Central memory CD4-positive, alpha-beta T cell (primary cell): Measurements from ENCODE around the gene GRWD1.
A peak's percentile ranks its signal among the peaks of the same experiment; 100 is the strongest.

ENCODE experiments used
- DNase-seq: peaks from one replicate; pipeline ENCODE4 v3.0.0; 2022
- total RNA-seq, 3 experiments: gene quantifications; one replicate each; lab custom pipeline; 2026; lab: John Stamatoyannopoulos, UW

Gene GRWD1
- 33.0 to 196 (median 44.7) reads per million in 3 experiments for total RNA-seq

DNA sequence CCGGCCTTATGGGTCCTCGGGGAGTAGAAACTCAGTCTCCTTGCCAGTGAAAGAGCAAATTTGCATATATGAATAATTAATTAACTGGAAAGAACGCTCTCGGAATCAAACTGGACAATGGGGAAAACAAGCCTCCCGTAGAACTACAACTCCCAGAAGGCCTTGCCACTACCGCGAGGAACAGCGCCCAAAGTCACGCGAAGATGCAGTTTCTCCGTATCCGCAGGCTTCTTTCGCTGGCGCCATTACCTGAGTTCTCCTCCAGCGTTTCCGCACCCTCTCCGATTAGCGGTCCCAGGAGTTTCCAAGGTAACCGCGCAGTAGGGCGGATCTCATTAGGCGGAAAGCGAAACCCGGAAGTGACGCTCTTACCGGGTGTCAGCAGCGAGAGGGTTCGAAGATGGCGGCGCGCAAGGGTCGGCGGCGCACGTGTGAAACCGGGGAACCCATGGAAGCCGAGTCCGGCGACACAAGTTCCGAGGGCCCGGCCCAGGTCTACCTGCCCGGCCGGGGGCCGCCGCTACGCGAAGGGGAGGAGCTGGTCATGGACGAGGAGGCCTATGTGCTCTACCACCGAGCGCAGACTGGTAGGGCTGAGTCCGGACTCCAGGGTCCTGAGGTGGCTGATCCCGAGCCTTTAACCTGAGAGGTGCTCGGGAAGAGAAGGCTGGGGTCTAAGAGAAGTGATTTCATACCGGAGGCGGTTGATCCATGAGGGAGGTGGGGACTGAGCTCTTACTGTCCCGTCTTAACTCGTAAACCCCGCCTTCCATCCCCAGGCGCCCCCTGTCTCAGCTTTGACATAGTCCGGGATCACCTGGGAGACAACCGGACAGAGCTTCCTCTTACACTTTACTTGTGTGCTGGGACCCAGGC, at the start of gene GRWD1:
Gene GRWD1, plus strand, starts transcription at position 378 of the 876 bp plus-strand sequence. Its CDS starts 23 bp downstream, at position 401.
- DNase-seq = peak; percentile 96

DNA sequence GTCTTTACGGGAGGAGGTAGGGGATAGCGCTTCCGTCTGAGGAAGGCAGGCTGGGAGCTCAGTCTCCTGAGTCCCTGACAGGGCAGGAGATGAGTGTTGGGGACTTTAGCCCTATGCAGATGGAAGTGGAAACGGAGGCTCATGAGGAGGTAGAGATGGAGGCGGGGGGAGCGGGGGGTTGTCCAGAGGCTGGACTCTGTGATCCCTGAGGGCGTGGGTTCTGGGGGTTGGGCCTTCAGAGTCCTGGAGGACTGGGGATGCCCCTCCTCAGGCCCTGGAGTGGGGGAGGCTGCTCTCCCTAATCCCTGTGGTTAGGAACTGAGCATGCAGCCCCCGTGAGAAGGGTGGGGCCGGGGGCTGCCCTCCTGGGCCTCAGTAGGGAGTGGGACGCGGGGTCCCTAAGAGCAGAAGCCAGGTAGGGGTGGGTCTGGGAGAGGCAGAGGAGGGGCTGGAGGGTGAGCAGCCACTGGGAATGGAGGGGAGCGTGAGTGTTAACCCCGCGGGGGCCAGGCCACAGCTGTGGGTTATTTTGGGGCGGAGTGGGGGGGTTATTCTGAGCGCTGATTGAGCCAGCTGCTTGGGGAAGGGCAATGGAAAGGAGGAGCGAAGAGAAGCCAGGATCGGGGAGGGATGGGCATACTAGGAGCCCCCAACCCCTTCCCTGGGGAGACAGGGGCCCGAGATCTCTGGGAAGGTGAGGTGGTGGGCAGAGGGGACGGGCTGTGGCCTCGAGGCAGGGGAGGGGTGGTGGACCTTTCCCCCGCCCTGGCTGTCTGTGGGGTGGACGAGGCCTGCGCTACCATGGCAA, 49.6 kb upstream of the GRWD1 start:
- DNase-seq = no peak

DNA sequence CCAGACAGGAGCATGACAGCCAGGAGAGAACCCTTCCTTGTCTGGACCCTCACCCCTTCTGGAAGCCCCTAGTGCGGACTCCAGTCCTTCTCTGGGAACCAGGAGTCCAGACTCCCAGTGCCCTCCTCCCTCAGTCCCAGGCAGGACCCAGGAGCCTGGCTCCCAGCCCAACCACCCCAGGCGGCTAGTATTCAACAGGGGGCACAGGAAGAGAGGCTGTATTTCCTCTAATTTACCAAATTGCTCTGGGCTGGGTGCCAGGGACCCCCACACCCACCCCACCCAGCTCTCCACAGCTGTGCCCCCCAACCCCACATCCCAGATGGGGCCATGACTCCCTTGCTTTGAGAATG, 49.0 kb upstream of the GRWD1 start:
- no peak for DNase-seq

DNA sequence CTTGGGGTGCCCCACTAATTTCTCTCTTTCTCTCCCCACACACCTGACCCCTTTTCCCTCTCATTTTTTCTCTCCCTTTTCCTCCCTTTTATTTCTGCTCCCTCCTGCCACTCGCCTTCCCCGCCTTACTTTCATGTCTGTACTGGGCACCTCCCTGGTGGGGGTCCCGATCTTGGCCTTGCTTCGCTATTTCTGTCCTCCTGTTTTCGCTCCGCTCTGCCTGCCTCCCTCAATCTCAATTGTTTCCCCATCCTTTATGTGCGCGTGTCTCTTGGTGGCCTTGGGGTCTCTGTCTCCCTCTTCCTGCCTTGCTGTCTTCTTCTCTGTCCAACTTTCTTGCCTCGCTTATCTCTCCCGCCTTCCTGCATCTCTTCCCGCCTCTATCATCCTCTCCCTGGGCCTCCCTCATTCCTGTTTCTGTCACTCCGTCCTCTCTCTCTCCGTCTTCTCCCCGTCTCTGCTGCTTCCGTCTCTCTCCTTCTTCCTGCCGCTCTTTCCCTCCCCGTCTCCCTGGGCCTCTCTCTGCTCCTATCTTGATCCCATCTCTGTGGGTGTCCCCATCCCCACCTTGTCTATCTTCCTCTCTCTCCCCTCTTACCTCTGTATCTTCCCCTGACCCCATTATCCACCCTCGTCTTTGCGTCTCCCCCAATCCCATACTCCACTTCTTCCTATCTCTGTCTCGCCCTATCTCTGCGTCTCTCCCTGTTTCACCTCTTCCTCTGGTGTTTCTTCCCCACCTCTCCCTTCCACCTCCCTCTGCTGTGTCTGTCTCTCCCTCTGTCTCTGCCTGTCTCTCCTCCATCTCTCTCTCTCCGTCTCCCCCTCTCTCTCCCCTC, 48.3 kb upstream of the GRWD1 start:
- no peak for DNase-seq

DNA sequence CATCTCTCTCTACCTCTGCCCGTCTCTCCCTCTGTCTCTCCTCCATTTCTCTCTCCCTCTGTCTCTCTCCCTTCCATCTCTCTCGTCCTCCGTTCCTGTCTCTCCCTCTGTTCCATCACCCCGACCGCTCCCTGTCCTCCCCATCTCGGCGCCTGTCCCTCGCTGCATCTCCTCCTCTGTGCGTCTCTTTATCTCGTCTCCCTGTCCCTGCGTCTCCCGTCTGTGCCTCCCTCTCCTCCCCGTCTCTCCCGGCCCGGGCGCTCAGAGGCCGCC, 47.7 kb upstream of the GRWD1 start:
- no peak for DNase-seq

DNA sequence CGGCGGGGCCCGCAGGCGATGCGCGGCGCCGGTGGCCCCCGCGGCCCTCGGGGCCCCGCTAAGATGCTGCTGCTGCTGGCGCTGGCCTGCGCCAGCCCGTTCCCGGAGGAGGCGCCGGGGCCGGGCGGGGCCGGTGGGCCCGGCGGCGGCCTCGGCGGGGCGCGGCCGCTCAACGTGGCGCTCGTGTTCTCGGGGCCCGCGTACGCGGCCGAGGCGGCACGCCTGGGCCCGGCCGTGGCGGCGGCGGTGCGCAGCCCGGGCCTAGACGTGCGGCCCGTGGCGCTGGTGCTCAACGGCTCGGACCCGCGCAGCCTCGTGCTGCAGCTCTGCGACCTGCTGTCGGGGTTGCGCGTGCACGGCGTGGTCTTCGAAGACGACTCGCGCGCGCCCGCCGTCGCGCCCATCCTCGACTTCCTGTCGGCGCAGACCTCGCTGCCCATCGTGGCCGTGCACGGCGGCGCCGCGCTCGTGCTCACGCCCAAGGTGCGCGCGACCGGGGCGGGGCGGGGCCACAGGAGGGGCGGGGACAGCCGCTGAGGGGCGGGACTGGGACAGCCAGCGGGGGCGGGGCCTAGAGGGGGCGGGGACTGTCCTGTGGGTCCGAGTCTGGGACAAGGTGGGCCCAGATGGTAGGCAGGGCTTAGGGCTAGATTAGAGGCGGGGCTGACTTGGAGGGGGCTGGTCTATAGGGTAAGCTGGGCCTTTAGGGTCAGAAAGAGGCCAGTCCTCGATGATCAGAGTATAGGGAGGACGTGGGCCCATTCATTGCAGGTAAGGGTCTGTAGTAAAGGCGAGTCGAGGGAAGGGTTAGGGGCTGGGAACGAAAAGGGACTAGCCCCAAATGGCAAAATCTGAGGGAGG, 47.2 kb upstream of the GRWD1 start:
- DNase-seq = peak; percentile 82

DNA sequence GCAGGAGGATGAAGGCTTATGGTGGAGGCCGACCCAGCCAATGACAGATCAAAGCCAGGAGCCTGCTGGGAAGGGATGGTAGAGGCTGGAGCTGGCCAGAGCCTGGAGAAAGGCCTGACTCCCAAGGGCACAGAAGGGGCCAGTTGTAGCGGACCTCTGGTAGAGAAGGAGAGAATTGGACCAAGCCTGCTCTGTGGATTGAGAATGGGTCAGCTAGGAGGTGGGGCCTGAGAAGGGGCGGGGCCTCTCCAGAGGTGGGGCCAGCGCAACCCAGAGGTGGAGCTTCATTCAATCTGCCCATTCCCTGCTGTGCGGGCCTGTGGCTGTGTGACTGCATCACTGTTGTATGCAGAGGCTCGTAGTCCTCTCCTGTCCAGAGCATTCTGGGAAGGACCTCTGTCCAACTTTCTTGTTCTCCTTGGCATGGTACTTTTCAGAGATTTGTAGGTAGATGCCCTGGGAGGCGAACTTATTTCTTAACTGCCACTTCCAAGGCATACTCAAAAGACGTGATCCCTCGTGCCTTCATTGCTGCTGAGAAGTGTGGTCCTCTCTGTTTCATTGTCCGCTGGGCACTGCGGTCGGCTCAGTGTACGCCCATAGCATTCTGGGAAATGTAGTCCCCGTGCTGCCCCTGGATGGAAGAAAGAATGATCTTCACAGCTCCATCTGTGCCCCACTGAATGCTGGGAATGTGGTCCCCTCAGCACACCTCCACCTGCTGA, 45.6 kb upstream of the GRWD1 start:
- DNase-seq = no peak

DNA sequence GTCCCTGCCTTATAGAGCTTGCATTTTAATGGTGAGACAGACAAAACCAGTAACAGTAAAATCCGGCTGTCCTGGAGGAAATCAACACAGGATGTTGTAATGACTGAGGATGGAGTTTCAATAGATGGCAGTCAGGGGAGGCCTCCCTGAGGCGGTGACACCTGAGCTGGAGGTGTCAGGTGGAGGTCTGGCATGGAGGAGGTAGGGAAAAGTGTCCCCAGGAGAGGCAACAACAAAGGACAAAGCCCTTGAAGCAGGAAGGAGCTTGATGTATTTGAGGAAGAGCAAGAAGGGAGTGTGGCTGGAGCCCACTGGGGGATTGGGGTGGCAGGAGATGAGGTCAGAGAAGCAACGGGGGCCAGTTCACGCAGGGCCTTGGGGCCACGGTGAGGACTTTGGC, 44.5 kb upstream of the GRWD1 start:
- DNase-seq = no peak

DNA sequence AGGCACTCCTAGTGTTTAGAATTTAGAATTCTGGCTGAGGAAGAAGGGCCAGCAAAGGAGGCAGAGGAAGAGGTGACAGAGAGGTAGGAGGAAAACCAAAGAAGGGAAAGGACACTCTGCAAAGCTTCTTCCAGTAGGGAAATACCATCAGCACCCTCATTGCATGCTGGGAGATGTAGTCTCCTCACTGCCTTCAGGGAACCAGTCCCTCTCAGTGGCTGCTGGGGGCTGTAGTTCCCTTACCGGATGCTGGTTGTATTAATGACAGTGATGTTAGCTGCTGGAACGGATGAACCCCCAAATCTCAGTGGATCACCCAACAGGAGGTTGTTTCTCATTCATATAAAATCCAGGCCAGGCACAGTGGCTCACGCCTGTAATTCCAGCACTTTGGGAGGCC, 42.2 kb upstream of the GRWD1 start:
- peak; percentile 31 for DNase-seq

DNA sequence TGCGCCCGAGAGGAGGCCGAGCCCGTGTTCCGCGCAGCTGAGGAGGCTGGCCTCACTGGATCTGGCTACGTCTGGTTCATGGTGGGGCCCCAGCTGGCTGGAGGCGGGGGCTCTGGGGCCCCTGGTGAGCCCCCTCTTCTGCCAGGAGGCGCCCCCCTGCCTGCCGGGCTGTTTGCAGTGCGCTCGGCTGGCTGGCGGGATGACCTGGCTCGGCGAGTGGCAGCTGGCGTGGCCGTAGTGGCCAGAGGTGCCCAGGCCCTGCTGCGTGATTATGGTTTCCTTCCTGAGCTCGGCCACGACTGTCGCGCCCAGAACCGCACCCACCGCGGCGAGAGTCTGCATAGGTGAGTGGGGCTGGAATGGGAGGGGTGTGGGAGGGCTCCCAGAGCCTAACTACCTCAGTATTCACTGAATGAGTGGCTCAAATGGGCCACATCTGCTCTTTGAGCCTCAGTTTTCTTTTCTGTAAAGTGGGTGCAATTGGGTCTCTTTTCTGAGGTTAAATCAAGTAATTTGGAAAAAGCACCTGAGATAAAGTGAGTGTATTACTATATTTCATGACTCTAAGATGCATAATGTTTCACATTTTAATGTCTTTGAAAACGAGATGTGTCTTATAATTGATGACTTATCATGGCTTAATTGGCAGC, 40.6 kb upstream of the GRWD1 start:
- DNase-seq = no peak

DNA sequence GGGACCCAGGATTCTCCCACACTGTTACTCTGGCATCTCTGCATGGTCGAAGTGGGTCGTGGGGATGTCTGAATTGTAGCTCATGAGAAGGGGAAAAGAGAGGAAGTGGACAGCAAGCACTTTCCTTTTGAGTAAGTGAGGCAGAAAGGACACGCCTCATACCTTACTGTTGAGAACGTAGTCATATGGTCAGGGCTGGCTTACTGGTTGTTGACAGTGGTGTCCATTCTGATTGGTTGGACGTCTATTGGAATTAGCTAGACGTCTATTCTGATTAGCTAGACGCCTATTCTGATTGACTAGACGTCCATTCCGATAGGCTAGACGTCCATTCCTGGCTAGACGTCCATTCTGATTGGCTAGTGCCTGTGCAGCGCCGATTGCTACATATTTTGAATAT, 39.9 kb upstream of the GRWD1 start:
- DNase-seq = no peak

DNA sequence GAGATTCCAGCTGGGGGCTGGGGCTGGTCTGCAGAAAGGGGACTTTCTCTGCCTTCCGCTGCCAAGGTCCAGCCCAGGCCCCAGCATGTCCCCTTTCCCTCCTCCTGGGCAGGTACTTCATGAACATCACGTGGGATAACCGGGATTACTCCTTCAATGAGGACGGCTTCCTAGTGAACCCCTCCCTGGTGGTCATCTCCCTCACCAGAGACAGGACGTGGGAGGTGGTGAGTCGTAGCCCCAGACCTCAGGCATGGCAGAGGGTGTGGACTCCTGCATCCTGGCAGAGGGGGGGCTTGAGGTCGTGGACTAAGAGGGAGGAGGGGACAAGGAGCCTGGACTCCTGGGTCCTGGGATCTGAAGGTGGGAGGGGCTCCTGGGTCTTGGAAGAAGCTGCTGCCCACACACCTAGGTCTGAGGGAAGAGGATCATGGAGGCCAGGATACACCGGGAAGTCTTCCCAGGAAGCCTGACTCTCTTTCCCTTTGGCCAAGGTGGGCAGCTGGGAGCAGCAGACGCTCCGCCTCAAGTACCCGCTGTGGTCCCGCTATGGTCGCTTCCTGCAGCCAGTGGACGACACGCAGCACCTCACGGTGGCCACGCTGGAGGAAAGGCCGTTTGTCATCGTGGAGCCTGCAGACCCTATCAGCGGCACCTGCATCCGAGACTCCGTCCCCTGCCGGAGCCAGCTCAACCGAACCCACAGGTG, 31.8 kb upstream of the GRWD1 start:
- DNase-seq = no peak

DNA sequence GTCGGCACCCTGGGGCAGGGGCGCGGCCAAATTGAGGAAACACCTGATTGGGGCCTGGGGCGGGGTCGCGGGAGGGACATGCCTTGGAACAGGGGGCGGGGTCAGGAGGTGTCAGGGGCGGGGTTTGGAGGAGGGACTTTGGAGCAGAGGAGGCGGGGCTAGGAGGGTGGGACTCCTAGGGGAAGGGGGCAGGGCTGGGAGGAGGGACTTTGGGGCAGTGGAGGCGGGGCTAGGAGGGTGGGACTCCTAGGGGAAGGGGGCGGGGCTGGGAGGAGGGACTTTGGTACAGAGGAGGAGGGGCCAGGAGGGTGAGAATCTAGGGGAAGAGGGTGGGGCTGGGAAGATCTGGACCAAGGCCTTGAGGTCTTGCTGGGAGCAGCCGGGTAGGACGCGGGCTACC, 30.4 kb upstream of the GRWD1 start:
- DNase-seq = peak; percentile 61

DNA sequence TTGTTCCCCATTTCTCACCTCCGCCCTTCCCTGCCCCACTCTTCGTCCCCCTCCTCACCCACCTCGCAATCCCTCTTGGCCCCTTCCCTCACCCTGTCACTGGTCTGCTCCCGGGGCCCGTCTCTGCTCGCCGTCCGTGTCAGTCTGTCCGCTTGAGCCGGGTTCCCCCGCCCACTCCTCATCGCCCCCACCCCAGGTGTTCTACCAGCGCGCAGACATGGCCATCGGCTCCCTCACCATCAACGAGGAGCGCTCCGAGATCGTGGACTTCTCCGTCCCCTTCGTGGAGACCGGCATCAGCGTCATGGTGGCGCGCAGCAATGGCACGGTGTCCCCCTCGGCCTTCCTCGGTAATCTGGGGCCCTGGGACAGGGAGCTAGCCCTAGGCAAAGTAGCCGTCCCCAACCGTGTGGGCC, 30.0 kb upstream of the GRWD1 start:
- no peak for DNase-seq

DNA sequence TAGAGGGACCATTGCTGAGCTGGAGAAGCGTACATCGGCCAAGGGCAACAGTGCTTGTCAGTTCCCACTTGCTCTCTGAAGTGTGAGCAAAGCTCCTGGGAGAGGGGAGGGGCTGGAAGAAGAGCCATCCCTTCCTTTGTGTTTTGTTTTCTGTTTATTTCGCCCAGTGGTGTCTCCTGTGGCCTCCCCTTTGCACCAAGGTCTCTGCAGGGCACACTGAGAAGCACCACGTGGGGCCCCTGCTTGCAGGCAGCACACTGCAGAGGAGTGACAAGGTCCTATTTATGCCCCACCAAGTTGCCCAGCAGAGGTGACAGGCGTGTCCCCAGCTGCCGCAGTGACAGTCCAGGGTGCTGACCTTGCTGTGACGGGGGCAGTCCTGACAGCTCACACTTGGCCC, 28.4 kb upstream of the GRWD1 start:
- DNase-seq = no peak

DNA sequence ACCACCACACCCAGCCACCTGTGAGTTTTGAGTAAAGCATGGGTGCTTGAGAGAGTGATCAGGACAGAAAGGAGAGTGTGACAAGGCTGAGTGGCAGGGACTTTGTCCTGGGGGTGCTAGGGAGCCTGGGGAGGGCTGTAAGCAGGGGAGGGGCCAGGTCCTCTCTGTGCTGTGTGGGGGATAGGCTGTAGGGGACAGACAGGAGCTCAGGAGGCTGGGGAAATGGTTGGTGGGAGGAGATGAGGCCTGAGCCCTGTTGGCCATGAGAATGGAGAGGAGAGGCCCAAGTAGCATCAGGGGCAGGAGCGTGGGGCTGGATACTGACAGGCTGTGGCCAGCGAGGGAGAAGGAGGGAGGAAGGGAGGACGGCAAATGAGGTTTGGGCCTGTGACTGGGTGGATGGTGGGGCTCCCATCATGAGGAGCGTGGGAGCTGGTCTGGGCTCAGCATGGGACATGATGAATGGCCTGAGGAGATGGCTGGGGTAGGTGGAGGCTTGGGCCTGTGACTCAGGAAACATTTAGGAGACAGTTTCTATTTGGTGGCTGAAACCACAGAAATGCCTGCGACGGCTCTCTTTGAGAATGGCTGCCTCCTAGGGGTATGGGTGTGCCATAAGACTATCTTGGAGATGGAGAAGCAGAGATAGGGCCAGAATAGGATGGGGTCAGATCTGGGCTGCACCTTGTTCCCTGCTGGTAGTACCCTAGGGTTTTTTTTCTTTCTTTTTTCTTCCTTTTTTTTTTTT, 27.3 kb upstream of the GRWD1 start:
- DNase-seq = no peak

DNA sequence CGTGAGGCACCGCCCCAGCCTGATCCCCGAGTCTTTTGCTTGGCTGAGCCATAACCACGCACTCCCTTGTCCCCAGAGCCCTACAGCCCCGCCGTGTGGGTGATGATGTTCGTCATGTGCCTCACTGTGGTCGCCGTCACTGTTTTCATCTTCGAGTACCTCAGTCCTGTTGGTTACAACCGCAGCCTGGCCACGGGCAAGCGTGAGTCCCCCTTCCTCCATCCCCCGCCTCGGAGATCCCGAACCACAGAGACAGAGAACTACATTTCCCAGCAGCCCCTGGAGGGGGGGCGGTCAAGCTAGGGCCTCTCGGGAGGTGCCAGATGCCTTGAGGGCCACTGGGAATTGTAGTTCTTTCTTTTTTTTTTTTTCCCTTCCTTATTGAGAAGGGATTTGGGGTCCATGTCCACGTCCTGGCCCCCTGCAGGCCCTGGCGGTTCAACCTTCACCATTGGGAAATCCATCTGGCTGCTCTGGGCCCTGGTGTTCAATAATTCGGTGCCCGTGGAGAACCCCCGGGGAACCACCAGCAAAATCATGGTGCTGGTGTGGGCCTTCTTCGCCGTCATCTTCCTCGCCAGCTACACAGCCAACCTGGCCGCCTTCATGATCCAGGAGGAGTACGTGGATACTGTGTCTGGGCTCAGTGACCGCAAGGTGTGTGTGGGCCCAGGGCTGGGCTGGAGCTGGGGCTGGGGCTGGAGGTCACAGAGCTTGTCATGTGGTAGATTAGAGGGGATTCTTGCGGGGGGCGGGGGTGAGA, 26.4 kb upstream of the GRWD1 start:
- peak; percentile 72 for DNase-seq

DNA sequence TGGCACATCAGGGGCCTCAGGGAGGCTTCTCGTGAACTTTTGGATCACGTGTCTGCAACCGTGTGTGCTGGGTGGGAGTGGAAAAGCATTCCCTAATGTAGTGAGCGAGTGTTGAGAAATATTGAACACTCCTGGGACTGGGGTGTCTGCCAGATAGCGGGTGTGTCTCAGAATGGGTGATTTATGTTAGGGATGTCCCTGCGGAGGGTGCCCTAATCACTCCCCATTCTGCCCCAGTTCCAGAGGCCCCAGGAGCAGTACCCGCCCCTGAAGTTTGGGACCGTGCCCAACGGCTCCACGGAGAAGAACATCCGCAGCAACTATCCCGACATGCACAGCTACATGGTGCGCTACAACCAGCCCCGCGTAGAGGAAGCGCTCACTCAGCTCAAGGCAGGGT, 24.2 kb upstream of the GRWD1 start:
- no peak for DNase-seq

DNA sequence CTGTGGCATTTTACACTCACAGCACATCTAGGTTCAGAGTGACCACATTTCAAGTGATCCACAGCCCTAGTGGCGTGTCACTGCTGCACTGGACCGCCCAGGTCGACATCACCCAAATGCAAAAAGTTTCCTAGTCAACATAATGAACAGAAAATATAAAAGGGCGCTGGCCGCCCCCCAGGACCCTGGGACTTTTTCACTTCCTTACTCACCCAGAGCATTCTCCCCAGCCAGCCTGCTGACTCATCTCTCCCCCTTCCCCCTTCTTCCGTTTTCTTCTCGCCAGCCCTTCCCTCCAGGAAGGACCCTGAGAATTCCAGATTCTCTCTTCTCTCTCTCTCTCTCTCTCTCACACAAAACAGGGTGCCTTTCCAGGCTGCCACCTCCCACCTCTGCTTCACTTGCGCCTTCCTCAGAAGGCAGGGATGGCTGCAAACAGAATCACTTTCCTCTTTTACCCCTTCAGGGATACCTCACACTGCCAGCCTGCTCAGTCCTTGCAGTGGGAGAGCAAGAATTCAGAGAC, 21.0 kb upstream of the GRWD1 start:
- DNase-seq = no peak
